Ecto neural progenitor cell (in vitro differentiated cells): Measurements from ENCODE around the gene C3orf80.
"Not testable (repeated sequence)": the region's sequence is repeated elsewhere in the genome, so short reads cannot be mapped to it uniquely, and the experiment has no call there.

ENCODE experiments used
- DNase-seq: peaks from one replicate; pipeline ENCODE4 v3.0.0-alpha.2; 2018; ENCODE audit warnings: low spot score

Gene C3orf80

GRCh38 chr3:160213191-160213590 is 12.0 kb upstream of the C3orf80 start:
- DNase-seq: no peak

- DNase-seq: no peak
Measured at GRCh38 chr3:160217675-160218074, 7.5 kb upstream of the C3orf80 start.

- DNase-seq: no peak
Measured at GRCh38 chr3:160218136-160218535, 7.1 kb upstream of the C3orf80 start.

GRCh38 chr3:160220038-160220437 is 5.2 kb upstream of the C3orf80 start:
- DNase-seq: no peak

- no peak for DNase-seq
Measured at GRCh38 chr3:160221019-160221418, 4.2 kb upstream of the C3orf80 start.

GRCh38 chr3:160224256-160224655 is 966 bp upstream of the C3orf80 start:
- DNase-seq: no peak

GRCh38 chr3:160224811-160225175 is 429 bp upstream of the C3orf80 start:
- DNase-seq: no peak

- DNase-seq: peak; percentile 72
Measured at GRCh38 chr3:160226026-160226907, 1.0 kb downstream of the C3orf80 start.

- DNase-seq: no peak
Measured at GRCh38 chr3:160227419-160227818, 2.2 kb downstream of the C3orf80 start.

- no peak for DNase-seq
Measured at GRCh38 chr3:160232014-160232413, 6.8 kb downstream of the C3orf80 start.

- DNase-seq: not testable (repeated sequence)
Measured at GRCh38 chr3:160240719-160241118, 15.5 kb downstream of the C3orf80 start.

- no peak for DNase-seq
Measured at GRCh38 chr3:160245261-160245800, 20.1 kb downstream of the C3orf80 start.

- DNase-seq: no peak
Measured at GRCh38 chr3:160247766-160248165, 22.5 kb downstream of the C3orf80 start.

- no peak for DNase-seq
Measured at GRCh38 chr3:160253298-160253697, 28.1 kb downstream of the C3orf80 start.

- no peak for DNase-seq
Measured at GRCh38 chr3:160257606-160258005, 32.4 kb downstream of the C3orf80 start.

- DNase-seq: no peak
Measured at GRCh38 chr3:160259589-160259988, 34.4 kb downstream of the C3orf80 start.

GRCh38 chr3:160260587-160261270 is 35.5 kb downstream of the C3orf80 start:
- DNase-seq: no peak

- no peak for DNase-seq
Measured at GRCh38 chr3:160265088-160265487, 39.9 kb downstream of the C3orf80 start.
